ENCODE data around the gene FFAR3.

DNA sequence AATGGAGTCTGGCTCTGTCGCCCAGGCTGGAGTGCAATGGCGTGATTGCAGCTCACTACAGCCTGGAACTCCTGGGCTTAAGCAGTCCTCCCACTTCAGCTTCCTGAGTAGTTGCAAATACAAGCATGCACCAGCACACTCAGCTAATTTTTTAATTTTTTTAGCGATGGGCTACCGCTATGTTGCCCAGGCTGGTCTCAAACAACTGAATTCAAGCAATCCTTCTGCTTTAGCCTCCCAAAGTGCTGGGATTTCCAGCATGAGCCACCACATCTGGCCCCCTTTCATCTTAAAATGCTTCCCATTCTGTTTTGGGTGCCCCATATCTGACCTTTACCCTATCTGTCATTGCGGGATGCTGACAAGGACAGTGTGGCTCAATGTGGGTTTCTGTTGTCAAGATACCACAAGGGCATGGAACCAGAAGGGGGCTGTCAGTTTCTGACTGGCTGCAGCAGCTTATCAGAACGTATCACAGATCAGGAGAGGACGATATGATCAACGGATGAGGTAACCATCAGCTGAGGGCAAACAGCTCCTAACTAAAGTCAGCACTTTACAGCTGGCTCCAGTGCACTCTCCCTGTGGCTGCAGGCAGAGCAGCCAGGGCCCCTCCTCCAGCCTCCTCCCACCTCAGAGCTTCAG is 45.0 kb downstream of the FFAR3 start:
- TF ChIP-seq CTCF (IDR thresholded peaks at IDR 0.05; ENCODE audit: borderline replicate concordance, extremely low read depth, low read length, poor library complexity, severe bottlenecking) (no peak), EZH2 (IDR thresholded peaks at IDR 0.05; ENCODE audit: borderline replicate concordance, low read depth, low read length, severe bottlenecking) (no peak)

Measured in DND-41 (cell line).